ENCODE data around the gene ASAP3. TPM values are rescaled to one million over a fixed set of nuclear protein-coding genes. Genes with fewer than 3 reads are reported as not detected.

ASAP3 gene
- total and polyA plus RNA-seq, 2 of the 13 experiments (the other 11 are each of a cell fraction or from before 2014, with no cell fraction given) = 32.6 to 37.0 TPM

DNA sequence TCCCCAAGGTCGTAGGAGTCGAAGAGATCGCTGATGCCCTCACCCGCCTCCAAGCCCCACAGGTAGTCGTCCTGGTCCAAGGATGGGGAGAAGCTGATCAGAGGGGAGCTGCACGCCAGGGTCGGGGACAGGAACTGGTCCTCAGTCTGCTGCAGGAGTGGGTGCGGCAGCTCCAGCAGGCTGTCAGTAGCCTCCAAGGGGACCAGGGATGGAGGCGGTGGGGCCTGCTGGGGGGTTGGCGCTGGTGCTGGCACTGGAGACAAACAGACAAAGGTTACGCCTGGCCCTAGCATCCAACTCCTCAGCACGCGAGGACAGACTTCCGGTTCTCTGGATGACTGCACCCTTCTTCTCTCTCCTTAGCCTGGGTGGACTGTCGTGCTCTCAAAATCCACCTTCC is 25.9 kb upstream of the ASAP3 start:
- ATAC-seq (no peak), FAIRE-seq (no peak)
- POLR2A ChIA-PET = no interaction called here

More for the DNA sequence above, 25.9 kb upstream of the ASAP3 start:
- intact Hi-C loops (cut with micrococcal nuclease; ENCODE audit: unreplicated experiment) = no loop called here
- in situ Hi-C loops (cut with HindIII; ENCODE audit: extremely low pct_ligation_motif_present, low pct_unique_long_range_greater_than_20kb) = no loop called here
- H3K4me2 ChIP-seq (ENCODE audit: low read depth, low read length) = no peak overlapping the region
- WGBS (ENCODE audit: low lambda C conversion rate) = 97% methylated on average over 14 of the region's 15 CpGs
- CTCF ChIA-PET (ENCODE audit: low intra/inter-chr PET ratio, low total read pairs) = no interaction called here
- H3K4me1 ChIP-seq (ENCODE audit: insufficient read depth, low read length) = peaks cover 6% of the 10 kb centered on the region
- H3K79me2 ChIP-seq (ENCODE audit: insufficient read depth, low read length) = no peaks in the 10 kb centered on the region
- TF ChIP-seq, protein P1, sequence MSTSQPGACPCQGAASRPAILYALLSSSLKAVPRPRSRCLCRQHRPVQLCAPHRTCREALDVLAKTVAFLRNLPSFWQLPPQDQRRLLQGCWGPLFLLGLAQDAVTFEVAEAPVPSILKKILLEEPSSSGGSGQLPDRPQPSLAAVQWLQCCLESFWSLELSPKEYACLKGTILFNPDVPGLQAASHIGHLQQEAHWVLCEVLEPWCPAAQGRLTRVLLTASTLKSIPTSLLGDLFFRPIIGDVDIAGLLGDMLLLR (CRISPR knock-in tag; IDR thresholded peaks at IDR 0.05) = no peak
- TF ChIP-seq MXI1 (IDR thresholded peaks at IDR 0.05; ENCODE audit: borderline replicate concordance, low read depth, low read length) = no peak
- TF ChIP-seq ATF7 (IDR thresholded peaks at IDR 0.05) = no peak
- no peak for TF ChIP-seq ATF7 (CRISPR knock-in tag; IDR thresholded peaks at IDR 0.05)
- no peak for TF ChIP-seq MED13 (CRISPR knock-in tag; IDR thresholded peaks at IDR 0.05)
- no peak for TF ChIP-seq ZSCAN12 (CRISPR knock-in tag; IDR thresholded peaks at IDR 0.05)
- no peak for TF ChIP-seq SYNCRIP (IDR thresholded peaks at IDR 0.05; ENCODE audit: insufficient read depth, low read depth, low read length)
- no peak for TF ChIP-seq ZNF720 (CRISPR knock-in tag; IDR thresholded peaks at IDR 0.05)
- TF ChIP-seq, protein P2, sequence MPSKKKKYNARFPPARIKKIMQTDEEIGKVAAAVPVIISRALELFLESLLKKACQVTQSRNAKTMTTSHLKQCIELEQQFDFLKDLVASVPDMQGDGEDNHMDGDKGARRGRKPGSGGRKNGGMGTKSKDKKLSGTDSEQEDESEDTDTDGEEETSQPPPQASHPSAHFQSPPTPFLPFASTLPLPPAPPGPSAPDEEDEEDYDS (CRISPR knock-in tag; IDR thresholded peaks at IDR 0.05) = no peak
- TF ChIP-seq TCF7 (IDR thresholded peaks at IDR 0.05; ENCODE audit: low read depth) = no peak
- no peak for TF ChIP-seq ZBTB8A (CRISPR knock-in tag; IDR thresholded peaks at IDR 0.05; ENCODE audit: borderline replicate concordance, low read depth)
- no peak for TF ChIP-seq ATM (IDR thresholded peaks at IDR 0.05; ENCODE audit: borderline replicate concordance)
- TF ChIP-seq HES4 (CRISPR knock-in tag; IDR thresholded peaks at IDR 0.05; ENCODE audit: borderline replicate concordance) = no peak
- TF ChIP-seq ZNF44 (CRISPR knock-in tag; IDR thresholded peaks at IDR 0.05) = no peak
- TF ChIP-seq, protein P3, sequence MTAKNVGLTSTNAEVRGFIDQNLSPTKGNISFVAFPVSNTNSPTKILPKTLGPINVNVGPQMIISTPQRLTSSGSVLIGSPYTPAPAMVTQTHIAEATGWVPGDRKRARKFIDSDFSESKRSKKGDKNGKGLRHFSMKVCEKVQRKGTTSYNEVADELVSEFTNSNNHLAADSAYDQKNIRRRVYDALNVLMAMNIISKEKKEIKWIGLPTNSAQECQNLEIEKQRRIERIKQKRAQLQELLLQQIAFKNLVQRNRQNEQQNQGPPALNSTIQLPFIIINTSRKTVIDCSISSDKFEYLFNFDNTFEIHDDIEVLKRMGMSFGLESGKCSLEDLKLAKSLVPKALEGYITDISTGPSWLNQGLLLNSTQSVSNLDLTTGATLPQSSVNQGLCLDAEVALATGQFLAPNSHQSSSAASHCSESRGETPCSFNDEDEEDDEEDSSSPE (CRISPR knock-in tag; IDR thresholded peaks at IDR 0.05) = no peak
- TF ChIP-seq ZNF446 (CRISPR knock-in tag; IDR thresholded peaks at IDR 0.05) = no peak
- TF ChIP-seq KDM5B (CRISPR knock-in tag; IDR thresholded peaks at IDR 0.05; ENCODE audit: borderline replicate concordance) = no peak
- no peaks in the 10 kb centered on the region for H3K27me3 ChIP-seq (ENCODE audit: control insufficient read depth in 1 of 2, insufficient read depth in 2 of 2, low read length in 2 of 2)
- H3K9me3 ChIP-seq (ENCODE audit: low read length) = no peaks in the 10 kb centered on the region
- H3K9ac ChIP-seq (ENCODE audit: insufficient read depth, low read depth, low read length) = no peak overlapping the region
- no peak for DNase-seq (ENCODE audit: low spot score)
- BruUV-seq (replicated peaks) = no TSS peak
- H3K4me3 ChIP-seq (replicated peaks in 1 of 3; ENCODE audit: insufficient read depth in 1 of 3, low read depth in 2 of 3, low read length in 3 of 3) = no peak overlapping the region
- no peak overlapping the region for H3K27ac ChIP-seq (ENCODE audit: extremely low read length, insufficient read depth, low read length)
- H3K36me3 ChIP-seq (replicated peaks in 1 of 2; ENCODE audit: control insufficient read depth in 1 of 2, insufficient read depth in 2 of 2, low read length in 2 of 2) = peaks cover under 1 to 27% of the 10 kb centered on the region in 2 experiments; a peak in 4 of 5 replicates
- no peak overlapping the region for H2AFZ ChIP-seq (ENCODE audit: low read length)
- H4K20me1 ChIP-seq (ENCODE audit: insufficient read depth, low read length) = no peaks in the 10 kb centered on the region

Data from HepG2 (cell line).